ENCODE measurements around the gene LOXL3. TPM values are rescaled to one million over a fixed set of nuclear protein-coding genes. Genes with fewer than 3 reads are reported as not detected.

The LOXL3 gene
- total RNA-seq, 1 experiment from 2014 or later = 0.88 TPM

DNA sequence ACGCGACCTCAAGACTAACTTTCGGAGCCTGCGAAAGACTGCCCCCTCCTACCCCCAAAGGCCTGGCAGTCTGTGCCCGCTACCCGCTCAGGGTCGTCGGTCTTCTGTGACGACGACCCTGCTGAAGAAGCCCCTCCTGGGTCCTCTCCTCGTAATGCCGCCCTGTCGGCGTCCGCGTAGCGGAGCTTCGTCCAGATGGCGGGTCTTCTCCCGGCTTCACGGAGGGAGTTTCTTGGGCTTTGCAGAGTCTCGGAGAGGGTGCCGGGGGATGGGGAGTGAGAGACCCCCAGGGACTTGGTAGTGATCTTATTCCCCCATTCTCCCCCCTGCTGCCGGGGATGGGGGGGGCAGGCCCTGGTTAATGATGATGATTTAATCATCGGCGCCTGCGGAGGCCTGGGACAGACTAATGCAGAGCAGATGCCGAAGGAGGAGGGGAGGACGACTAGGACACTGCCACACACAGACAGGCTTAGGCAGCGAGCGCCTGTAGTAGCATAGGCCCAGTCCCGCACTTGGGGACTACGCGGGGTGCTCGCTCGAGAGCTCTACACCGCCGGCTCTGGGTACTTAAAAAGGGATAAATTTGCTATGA lies 45.7 kb downstream of the LOXL3 start:
- ChIA-PET POLR2A (ENCODE audit: low non-redundant PET) (no interaction called here), CTCF (interaction anchor here (1.1 kb wide), 1 partner anchor 25 kb away, joined by 3 read pairs; the partner anchor contains the start of genes CCDC142 and TTC31)
- no TSS peak for BruUV-seq (replicated peaks)
- no peak for TF ChIP-seq EZH2 (IDR thresholded peaks at IDR 0.05; ENCODE audit: borderline replicate concordance, low read depth, low read length, poor library complexity, severe bottlenecking)
- TF ChIP-seq, protein P1, sequence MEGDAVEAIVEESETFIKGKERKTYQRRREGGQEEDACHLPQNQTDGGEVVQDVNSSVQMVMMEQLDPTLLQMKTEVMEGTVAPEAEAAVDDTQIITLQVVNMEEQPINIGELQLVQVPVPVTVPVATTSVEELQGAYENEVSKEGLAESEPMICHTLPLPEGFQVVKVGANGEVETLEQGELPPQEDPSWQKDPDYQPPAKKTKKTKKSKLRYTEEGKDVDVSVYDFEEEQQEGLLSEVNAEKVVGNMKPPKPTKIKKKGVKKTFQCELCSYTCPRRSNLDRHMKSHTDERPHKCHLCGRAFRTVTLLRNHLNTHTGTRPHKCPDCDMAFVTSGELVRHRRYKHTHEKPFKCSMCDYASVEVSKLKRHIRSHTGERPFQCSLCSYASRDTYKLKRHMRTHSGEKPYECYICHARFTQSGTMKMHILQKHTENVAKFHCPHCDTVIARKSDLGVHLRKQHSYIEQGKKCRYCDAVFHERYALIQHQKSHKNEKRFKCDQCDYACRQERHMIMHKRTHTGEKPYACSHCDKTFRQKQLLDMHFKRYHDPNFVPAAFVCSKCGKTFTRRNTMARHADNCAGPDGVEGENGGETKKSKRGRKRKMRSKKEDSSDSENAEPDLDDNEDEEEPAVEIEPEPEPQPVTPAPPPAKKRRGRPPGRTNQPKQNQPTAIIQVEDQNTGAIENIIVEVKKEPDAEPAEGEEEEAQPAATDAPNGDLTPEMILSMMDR (conservative IDR thresholded peaks at IDR 0.05; ENCODE audit: low read depth, low read length) = no peak
- peak; percentile 89 for DNase-seq (ENCODE audit: low spot score)
- H3K4me1 ChIP-seq (ENCODE audit: insufficient read depth, low read length, poor library complexity, severe bottlenecking) = peaks cover 15% of the 10 kb centered on the region
- H3K27me3 ChIP-seq (replicated peaks; ENCODE audit: insufficient read depth, low read depth, low read length, poor library complexity) = peaks cover 5% of the 10 kb centered on the region
- peak overlapping the region; percentile 63 for H3K4me3 ChIP-seq (ENCODE audit: low read depth, low read length, poor library complexity, severe bottlenecking)
- intact Hi-C loops (cut with micrococcal nuclease; ENCODE audit: unreplicated experiment) = loop anchor here (2.0 kb wide), 1 partner anchor 21 kb away; the partner anchor contains the start of genes AUP1 and HTRA2
- no peaks in the 10 kb centered on the region for H3K9me3 ChIP-seq (ENCODE audit: low read depth, low read length, poor library complexity, severe bottlenecking)
- peaks cover 14% of the 10 kb centered on the region for H3K36me3 ChIP-seq (ENCODE audit: insufficient read depth, low read length, poor library complexity, severe bottlenecking)
- H3K27ac ChIP-seq (ENCODE audit: low read depth, low read length, poor library complexity, severe bottlenecking) = peak overlapping the region; percentile 97

GRCh38 chr2:74507145-74507925 lies 46.4 kb downstream of the LOXL3 start, which contains the start of gene PCGF1:
Gene PCGF1 (minus strand): TSS chr2:74507695. CDS start chr2:74507668, 27 bp downstream.
- DNase-seq (ENCODE audit: low spot score) = peak; percentile 99
- Histone ChIP-seq H3K9me3 (ENCODE audit: low read depth, low read length, poor library complexity, severe bottlenecking) (no peaks in the 10 kb centered on the region), H3K36me3 (ENCODE audit: insufficient read depth, low read length, poor library complexity, severe bottlenecking) (peaks cover 14% of the 10 kb centered on the region), H3K4me1 (ENCODE audit: insufficient read depth, low read length, poor library complexity, severe bottlenecking) (peaks cover 13% of the 10 kb centered on the region), H3K4me3 (ENCODE audit: low read depth, low read length, poor library complexity, severe bottlenecking) (peak within 1 kb of the TSS; percentile 63), H3K27me3 (replicated peaks; ENCODE audit: insufficient read depth, low read depth, low read length, poor library complexity) (no peaks in the 10 kb centered on the region), H3K27ac (ENCODE audit: low read depth, low read length, poor library complexity, severe bottlenecking) (peak within 1 kb of the TSS; percentile 97)
- no peak for TF ChIP-seq EZH2 (IDR thresholded peaks at IDR 0.05; ENCODE audit: borderline replicate concordance, low read depth, low read length, poor library complexity, severe bottlenecking)
- TF ChIP-seq, protein P1 (conservative IDR thresholded peaks at IDR 0.05; ENCODE audit: low read depth, low read length) = peak; percentile 72
- ChIA-PET CTCF (interaction anchor here (0.6 to 1.1 kb wide), 2 partner anchors 24 to 25 kb away, joined by 3 read pairs; partner anchors contain the start of genes CCDC142 and TTC31), POLR2A (ENCODE audit: low non-redundant PET) (interaction anchor here (0.6 to 0.8 kb wide), 2 partner anchors 25 to 41 kb away, joined by 4 to 13 read pairs; partner anchors contain the start of genes CCDC142 and TTC31)
- intact Hi-C loops (cut with micrococcal nuclease; ENCODE audit: unreplicated experiment) = loop anchor here (2.0 kb wide), 1 partner anchor 21 kb away; the partner anchor contains the start of genes AUP1 and HTRA2
- BruUV-seq (replicated peaks) = no TSS peak

DNA sequence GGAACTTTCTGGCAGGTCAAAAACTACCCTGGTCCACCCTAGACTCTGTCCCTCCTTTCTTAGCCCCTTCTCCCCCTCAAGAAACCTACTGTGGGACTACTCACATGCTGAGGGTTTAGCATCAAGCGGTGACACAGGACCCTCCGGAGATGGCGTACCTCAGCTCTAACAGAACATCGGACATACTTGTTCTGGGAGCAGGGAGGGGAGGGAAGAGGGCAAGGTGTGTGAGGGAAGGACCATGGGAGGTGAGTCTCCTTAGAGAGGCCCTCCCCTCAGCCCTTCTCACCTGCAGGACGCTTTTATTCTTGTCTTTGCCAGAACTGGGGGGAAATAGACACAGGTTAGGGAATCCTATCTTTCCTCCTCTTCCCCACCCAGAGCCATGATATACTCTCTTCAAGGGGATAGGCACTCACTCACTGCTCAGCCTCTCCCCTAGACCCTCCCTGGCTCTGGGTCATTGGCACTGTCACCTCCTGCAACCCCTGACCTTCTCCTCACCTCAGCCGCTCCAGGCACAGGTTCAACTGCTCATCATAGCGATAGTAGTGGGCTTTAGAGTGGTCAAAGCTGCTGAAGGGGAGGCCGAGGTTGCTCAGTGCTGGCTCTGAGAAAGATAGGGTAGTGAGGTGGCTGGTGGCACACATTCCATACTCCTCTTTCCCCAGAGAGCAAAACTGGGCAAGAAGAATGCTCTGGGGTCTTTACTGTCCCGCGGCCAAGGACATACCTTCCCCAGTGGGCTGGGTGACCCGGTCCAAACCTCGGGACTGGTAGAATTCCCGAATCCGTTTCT lies 48.1 kb downstream of the LOXL3 start:
- no TSS peak for BruUV-seq (replicated peaks)
- ChIA-PET CTCF (no interaction called here), POLR2A (ENCODE audit: low non-redundant PET) (no interaction called here)
- Histone ChIP-seq H3K9me3 (ENCODE audit: low read depth, low read length, poor library complexity, severe bottlenecking) (no peaks in the 10 kb centered on the region), H3K27me3 (replicated peaks; ENCODE audit: insufficient read depth, low read depth, low read length, poor library complexity) (no peaks in the 10 kb centered on the region), H3K27ac (ENCODE audit: low read depth, low read length, poor library complexity, severe bottlenecking) (no peak overlapping the region), H3K36me3 (ENCODE audit: insufficient read depth, low read length, poor library complexity, severe bottlenecking) (peaks cover 14% of the 10 kb centered on the region), H3K4me3 (ENCODE audit: low read depth, low read length, poor library complexity, severe bottlenecking) (peak overlapping the region; percentile 0), H3K4me1 (ENCODE audit: insufficient read depth, low read length, poor library complexity, severe bottlenecking) (peaks cover 13% of the 10 kb centered on the region)
- no peak for DNase-seq (ENCODE audit: low spot score)
- TF ChIP-seq, protein P1 (conservative IDR thresholded peaks at IDR 0.05; ENCODE audit: low read depth, low read length) = no peak
- no peak for TF ChIP-seq EZH2 (IDR thresholded peaks at IDR 0.05; ENCODE audit: borderline replicate concordance, low read depth, low read length, poor library complexity, severe bottlenecking)
- intact Hi-C loops (cut with micrococcal nuclease; ENCODE audit: unreplicated experiment) = loop anchor here (2.0 kb wide), 1 partner anchor 23 kb away; the partner anchor contains the start of genes AUP1 and HTRA2
